ENCODE data around the gene TOLLIP. TPM values are rescaled to one million over a fixed set of nuclear protein-coding genes. Genes with fewer than 3 reads are reported as not detected.

The TOLLIP gene
- total and polyA plus RNA-seq, 2 of the 4 experiments (the other 2 are of a cell fraction) = 19.7 to 42.9 TPM

DNA sequence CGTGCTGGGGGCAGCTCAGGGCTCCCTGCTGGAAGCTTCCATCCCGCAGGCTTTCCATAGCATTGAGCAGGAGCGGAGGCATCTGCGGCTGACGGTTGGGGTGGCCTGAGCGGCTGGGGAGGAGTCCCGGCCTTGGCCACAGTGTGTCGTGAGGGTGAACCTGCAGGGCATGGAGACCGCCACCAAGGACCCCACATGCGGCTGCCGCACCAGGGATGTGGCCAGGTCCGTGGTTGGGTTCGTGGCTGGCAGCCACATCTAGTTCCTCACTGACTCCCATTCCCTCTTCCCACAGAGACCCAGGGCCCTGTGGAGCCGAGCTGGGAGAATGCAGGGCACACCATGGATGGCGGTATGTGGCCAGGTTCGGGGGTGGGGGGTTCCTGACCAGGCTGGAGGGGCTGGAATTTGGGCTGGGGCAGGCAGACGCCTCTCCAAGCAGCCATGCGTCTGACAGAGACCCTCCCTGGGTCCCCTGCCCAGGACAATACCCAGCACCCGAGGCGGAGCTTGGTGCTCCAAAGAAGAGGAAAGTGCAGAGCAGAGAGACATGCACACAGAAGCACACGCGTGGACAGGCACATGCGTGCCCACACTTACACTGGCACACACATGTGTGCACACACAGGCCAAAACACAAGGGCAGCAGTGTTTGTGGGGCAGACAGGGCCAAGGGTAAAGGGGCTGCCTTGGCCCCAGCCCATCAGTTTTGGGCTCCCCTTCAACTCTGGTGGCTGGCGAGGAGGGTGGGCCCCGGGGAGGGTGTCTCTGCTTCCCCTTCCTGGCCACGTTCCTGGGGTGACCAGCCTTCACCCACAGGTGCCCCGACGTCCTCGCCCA lies 83.8 kb downstream of the TOLLIP start:
- Histone ChIP-seq H3K9ac (ENCODE audit: low read depth, low read length) (no peak overlapping the region), H4K91ac (ENCODE audit: insufficient read depth, low read depth, low read length) (no peak overlapping the region), H3K9me1 (ENCODE audit: insufficient read depth, low read length) (no peaks in the 10 kb centered on the region), H2BK20ac (ENCODE audit: low read depth, low read length) (no peak overlapping the region), H3K4me2 (ENCODE audit: low read depth, low read length) (no peak overlapping the region), H3K4me1 (ENCODE audit: control insufficient read depth, insufficient read depth, low read length) (no peaks in the 10 kb centered on the region), H2BK5ac (ENCODE audit: low read depth, low read length, poor library complexity, severe bottlenecking) (no peak overlapping the region), H2AK9ac (replicated peaks; ENCODE audit: low read depth, low read length, poor library complexity) (no peak overlapping the region), H3K4me3 (ENCODE audit: insufficient read depth, low read depth, low read length) (no peak overlapping the region), H4K20me1 (ENCODE audit: insufficient read depth, low read length) (no peaks in the 10 kb centered on the region), H3K79me1 (ENCODE audit: low read depth in 1 of 2, low read length in 2 of 2) (no peaks in the 10 kb centered on the region), H2AK5ac (ENCODE audit: low read depth, low read length) (no peak overlapping the region), H3K4ac (ENCODE audit: low read depth, low read length) (no peak overlapping the region), H3K23ac (ENCODE audit: low read depth, low read length) (no peak overlapping the region), H2BK120ac (ENCODE audit: low read depth, low read length) (no peak overlapping the region), H2BK15ac (ENCODE audit: low read depth, low read length) (no peak overlapping the region), H4K5ac (ENCODE audit: low read depth, low read length) (no peak overlapping the region), H3K18ac (ENCODE audit: low read depth, low read length) (no peak overlapping the region), H3K27me3 (ENCODE audit: control insufficient read depth, insufficient read depth, low read length) (peaks cover 11% of the 10 kb centered on the region; the same call in 1 of the 2 replicates), H4K8ac (ENCODE audit: low read depth in 2 of 2, low read length in 2 of 2) (no peak overlapping the region), H2AFZ (replicated peaks; ENCODE audit: low read length, poor library complexity) (peak overlapping the region; percentile 6), H3K14ac (replicated peaks; ENCODE audit: low read depth, low read length) (no peak overlapping the region), H3K9me3 (ENCODE audit: control insufficient read depth, insufficient read depth, low read length) (no peaks in the 10 kb centered on the region), H3K27ac (ENCODE audit: insufficient read depth, low read length) (no peak overlapping the region), H3K56ac (ENCODE audit: extremely low read depth, insufficient read depth, low read length) (no peak overlapping the region), H3K36me3 (ENCODE audit: control insufficient read depth, insufficient read depth, low read length) (no peaks in the 10 kb centered on the region)
- dilution Hi-C loops (cut with HindIII; ENCODE audit: low sequenced_read_pairs, unreplicated experiment) = no loop called here
- TF ChIP-seq MXI1 (IDR thresholded peaks at IDR 0.05; ENCODE audit: borderline replicate concordance, low read depth, low read length) = no peak
- ChIA-PET POLR2A (ENCODE audit: unreplicated experiment) (no interaction called here), CTCF (interaction anchor here (0.8 kb wide), 1 partner anchor 12 kb away, joined by 3 read pairs; no protein-coding TSS in a partner anchor)
- no TSS peak for BruUV-seq (replicated peaks)
- 85% methylated on average over 12 of the region's 29 CpGs; no CpG with 5 or more reads in 1 of the 2 experiments for whole genome bisulfite sequencing, 2 experiments (ENCODE audit: extremely low coverage in 2 of 2, insufficient read length in 1 of 2)
- intact Hi-C loops (cut with micrococcal nuclease) = no loop called here
- DNase-seq = no peak
- no peak for ATAC-seq (ENCODE audit: low read depth)
- in situ Hi-C loops (cut with MboI; ENCODE audit: low sequenced_read_pairs) = no loop called here

Data from IMR-90 (cell line).